Measurements from ENCODE around the gene DIP2C.
"Not testable (repeated sequence)": the region's sequence is repeated elsewhere in the genome, so short reads cannot be mapped to it uniquely, and the experiment has no call there.

Gene DIP2C

DNA sequence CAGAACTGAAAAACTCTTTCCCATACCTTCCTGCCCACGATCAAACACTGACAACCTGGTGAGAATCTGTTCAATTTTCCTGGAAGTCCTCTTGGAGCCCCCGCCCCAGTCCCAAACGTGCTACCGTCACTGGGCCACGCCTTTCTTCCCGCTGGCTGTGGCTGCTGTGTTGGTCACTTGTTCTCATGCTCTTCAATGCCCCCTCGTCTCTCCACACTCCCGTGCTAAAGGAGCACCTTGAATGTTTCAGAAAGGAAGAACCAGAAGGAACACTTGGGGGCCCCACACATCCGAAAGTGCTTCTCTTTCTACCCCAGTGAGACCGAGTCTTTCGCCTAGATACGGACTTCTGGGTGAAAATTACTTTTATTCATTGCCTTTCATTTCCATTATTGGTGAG, 215.1 kb downstream of the DIP2C start:
- no peak for DNase-seq

DNA sequence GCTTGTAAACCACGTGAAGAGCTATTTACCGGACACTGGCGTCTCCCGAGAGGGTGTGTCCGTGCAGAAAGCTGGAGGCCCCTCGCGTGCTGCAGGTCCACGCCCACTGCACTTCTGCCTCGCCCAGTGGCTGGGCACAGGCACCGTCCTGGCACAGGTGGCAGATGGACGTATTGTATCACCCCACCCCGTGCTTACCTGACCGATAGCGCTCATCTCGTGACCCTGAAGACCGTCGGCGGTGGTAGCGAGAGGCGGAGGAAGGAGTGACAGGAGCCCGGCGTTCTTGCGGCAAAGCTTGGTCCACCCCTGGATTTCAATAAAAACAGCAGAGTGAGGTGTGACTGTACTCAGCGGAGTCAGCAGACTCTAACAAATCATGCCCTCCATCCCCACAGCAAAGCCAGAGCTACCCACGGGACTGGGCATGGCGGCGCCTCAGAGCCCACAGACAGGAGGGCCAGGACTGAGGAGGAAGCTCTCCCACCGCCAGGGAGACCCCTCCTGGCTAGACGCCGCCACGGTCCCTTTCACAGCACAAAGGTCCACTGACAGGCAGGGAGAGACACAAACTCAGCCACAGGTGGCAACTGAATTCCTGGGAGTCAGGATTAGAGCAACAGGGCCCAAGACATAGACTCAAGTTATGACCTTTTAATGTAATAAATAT, 217.1 kb downstream of the DIP2C start:
- DNase-seq = peak; percentile 53

DNA sequence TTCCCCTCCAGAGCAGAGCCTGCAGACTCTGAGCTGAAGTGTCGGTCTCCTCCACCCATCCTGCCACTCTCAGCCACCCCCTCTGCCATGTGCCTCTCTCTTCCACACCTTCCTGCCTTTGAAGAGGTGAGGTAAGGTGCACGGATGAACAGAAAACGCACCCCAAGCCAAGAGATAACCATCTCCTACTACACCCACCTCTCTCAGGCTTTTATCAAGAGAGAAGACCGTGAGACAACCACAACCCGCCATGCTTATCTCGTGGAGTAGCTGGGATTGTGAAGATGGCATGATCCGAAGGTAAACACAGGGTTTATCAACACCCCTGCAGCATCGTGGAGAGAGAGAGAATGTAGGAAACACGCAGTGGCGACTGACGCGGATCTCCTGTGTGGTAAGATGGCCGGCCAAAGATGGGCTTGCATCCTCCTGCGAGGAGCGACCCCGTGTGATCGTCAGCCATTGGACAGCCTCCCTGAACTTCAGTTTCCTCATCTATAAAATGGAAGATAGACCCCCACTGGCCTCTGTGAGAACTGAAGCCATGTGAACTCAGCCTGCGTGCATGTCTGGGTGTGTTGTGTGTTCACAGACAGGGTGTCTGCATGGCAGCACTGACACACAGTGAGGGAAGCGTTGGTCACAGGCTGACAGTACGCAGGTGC, 219.0 kb downstream of the DIP2C start:
- DNase-seq = peak; percentile 70

DNA sequence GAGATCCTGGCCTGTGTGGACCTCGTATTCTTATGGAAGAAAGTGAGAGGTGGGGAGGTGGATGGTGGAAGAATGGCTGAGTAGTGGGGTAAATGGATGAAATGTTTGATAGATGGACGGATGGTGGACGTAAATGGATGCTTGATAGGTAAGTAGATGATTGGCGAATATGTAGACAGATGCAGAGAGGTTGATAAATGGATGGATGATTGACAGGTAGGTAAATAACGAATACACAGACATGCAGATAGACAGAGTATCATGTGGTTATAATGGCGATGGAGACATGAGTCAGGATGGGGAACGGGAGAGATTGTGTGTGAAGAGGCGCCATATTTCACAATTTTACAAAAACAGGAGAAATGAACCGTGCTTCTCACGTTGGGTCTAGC, 219.5 kb downstream of the DIP2C start:
- no peak for DNase-seq

DNA sequence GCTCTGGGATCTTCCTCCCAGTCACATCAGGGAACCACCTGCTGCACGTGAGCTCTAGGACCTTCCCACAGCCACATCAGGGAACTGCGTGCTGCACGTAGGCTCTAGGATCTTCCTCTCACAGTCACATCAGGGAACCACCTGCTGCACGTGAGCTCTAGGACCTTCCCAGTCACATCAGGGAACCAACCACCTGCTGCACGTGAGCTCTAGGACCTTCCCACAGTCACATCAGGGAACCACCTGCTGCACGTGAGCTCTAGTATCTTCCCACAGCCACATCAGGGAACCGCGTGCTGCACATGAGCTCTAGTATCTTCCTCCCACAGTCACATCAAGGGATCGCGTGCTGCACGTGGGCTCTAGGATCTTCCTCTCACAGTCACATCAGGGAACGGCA, 229.7 kb downstream of the DIP2C start:
- DNase-seq = no peak

DNA sequence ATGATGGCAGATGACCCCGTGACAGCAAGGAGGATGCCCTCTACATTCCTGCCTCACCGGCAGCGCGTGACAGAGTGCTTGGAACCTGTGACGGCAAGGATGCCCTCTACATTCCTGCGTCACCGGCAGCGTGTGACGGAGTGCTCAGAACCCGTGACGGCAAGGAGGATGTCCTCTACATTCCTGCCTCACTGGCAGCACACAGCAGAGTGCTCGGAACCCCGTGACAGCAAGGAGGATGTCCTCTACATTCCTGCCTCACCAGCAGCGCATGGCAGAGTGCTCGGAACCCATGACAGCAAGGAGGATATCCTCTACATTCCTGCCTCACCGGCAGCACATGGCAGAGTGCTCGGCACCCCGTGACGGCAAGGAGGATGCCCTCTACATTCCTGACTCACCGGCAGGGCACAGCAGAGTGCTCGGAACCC, 231.0 kb downstream of the DIP2C start:
- DNase-seq = no peak

DNA sequence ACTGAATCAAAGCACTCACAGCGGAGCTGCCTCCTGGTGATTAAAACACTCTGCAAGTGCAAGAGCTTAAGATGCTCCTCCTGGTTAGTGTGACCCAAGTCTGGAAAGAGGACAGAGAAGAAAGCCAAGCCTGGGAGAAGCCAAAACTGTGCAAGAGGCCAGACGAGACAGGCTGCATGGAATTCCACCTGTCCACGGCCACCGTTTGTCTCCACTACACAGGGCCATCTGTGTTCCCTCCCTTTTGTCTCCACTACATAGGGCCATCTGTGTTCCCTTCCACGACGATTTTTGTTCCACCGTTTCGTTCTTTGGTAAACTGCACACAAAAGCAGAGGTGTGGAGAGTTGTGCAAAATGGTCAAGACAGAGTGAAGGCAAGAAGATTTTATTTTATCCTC, 233.0 kb downstream of the DIP2C start:
- no peak for DNase-seq

DNA sequence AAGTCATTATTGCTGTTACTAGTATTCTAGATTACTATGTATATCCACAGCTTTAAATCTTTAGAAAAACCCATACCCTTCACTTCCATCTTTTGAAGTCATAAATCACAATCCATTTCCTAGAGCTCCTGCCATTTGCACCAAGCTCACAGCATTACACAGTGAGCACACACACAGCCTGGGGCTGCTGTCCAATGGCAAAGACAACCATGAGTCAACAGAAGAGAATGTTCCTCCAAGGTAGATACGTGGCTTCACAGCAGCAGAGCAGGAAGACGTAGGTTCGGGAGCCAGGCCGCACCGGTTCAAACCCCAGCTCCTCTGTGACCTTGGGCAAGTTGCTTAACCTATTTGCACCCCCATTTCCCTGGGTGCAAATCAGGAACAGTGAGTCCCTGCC, 234.6 kb downstream of the DIP2C start:
- no peak for DNase-seq

DNA sequence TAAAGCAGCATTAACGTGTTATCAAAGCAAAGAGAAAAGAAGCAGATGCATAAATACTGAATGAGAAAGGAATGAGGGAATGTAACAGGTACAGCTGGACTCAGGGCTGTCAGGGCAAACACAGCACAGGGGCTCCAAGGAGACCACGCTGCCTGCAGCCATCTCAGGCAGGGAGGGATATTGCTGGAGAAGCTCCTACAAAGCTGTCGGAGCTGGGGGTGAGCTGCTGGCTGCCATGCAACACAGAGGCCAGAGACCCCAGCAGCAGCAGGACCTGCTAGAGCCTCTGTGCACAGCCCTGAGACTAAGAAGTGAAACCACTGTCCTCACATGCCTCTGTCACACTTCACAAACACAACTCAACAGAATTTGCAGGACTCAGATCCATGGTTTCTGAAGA, 235.8 kb downstream of the DIP2C start:
- no peak for DNase-seq

DNA sequence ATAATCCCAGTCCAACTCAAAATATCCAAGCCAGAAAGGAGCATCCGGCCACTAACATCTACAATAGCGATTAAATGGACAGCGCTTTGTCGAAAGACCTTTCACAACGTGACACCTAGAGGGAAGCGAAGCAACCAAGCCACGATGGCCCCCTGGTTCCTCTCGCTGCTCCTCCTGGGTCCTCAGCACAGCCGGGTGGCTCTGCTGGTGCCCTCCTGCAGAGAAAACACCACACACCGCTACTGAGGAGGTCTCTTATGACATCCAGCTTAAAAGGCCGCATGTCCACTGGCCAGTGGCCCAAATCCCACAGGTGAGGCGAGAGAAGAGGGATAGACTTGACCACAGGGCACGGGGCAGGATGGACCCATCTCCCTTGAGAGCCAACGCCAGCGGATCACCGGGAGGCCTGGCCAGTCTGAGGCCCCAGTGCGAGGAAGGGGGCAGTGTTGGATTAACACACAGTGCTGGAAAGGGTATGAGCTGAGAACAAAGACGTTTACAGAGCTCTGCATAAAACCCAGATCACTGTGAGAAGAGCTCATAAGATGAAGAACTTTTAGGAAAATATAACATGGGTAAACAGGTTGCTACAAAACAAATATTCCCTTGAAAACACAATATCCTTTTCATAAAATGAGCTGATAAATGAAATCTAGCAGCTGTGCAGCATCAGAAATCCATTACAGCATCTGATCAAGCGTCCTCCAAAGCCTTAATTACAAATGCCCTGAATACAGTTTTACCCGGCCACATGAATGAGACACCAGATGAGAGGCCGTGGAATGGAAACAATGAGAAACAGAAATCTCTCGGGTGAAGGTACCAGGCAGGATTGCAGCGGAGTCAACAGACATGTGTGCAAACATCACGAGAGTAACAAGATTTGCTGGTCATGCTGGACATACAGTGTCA, 236.7 kb downstream of the DIP2C start:
- DNase-seq = no peak

DNA sequence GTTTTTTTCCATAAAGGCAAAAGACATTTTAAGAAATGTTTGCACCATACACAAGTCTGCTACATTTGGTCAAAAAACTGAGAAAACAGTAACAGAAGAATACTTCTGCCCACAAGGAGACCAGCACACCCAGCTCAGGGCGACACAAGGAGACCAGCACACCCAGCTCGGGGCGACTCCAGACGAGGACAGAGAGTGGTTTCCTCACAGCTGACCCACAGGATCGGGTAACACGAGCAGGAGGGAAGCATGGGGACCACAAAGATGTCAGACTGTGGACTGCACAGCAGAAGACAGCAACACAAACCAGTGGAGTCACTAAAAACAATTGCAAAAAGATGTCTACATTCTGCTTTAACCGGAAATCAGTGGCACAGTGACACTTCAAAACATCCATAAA, 237.6 kb downstream of the DIP2C start:
- no peak for DNase-seq

DNA sequence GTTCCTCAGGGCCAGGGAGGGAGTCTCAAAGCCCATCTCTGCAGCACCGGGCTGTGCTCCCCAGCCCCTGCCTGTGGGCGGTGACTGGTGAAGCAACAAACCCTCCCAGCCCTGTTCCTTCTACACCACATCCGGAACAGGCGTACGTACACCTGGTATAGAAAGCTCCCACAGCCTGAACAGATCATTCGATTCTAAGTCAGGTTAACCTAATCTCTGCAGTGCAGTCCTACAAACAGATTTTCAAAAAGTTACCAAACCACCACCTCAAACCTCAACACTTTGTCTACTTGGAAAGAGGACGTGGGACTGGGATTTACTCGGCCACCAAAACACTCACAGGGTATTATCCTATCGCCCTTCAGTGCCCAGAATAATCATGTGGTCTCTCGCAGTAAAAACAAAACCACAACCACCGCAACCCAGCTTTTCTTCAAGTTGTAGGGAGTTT, 238.4 kb downstream of the DIP2C start:
- DNase-seq = peak; percentile 71

DNA sequence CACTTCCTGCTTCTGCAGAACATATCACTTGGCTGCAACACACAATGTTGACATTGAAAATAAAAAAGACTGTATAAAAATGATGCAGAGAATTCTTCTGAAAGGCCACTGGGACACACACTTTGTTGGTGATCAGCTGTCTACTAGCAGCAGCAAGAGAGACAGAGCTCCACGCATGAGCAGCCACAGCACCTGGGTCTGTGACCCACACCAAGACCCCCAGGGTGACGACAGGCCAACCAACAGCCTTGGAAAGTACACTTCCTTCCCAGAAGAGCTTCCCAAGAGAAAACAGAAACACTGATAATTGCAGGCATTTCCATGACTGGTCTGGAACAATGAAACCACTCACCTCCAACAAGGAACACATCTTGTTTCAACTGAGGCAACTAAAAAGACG, 239.0 kb downstream of the DIP2C start:
- no peak for DNase-seq

DNA sequence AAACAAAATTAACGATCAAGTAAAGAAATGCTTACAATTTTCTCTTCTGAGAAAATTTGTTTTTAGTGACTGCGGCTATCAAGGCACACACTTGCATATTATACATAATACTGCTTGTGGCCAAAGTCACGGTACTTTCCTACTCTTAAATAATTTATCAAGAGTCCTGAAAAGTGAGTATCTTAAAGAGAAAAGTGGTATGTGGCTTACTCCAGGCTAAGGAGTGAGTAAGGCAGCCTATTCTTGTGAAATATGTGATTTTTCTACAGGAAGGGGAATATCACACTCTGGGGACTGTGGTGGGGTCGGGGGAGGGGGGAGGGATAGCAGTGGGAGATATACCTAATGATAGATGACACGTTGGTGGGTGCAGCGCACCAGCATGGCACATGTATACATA, 240.1 kb downstream of the DIP2C start:
- DNase-seq = not testable (repeated sequence)

DNA sequence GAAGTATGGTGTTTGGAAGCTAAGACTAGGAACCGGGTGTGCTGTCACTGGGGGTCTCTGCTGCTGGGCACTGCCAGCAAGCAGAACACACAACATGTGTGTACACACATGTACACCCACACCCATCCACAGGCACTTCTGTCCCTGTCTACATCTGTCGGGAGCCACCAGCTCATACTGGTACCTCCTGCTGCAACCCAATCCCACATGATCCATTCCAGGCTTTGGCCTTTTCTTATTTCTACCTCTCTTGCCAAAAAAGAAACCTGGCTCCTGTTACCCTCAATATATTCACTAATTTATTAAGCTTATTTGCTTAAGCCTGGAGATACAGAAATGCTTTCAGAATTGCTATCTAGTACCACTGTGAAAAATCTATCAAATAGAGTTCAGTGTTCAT, 246.0 kb downstream of the DIP2C start:
- DNase-seq = no peak

DNA sequence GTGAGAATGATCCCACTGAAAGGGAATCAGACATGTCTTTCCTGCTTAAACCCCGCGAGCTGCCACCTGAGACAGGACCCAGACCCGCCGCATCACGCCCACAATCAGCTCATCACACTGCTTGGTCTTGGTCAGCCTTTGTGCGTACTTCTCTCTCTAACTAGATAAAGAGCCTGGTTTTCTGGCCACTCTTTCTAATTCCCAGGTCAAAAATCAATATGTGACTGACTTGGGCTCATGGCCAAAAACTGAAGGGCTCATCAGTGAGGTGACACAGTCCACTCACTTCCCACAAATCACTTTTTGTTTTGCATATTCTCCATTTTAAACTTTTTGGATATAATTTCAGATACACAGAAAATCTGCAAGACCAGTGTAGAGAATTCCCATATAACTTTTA, 247.3 kb downstream of the DIP2C start:
- DNase-seq = no peak

DNA sequence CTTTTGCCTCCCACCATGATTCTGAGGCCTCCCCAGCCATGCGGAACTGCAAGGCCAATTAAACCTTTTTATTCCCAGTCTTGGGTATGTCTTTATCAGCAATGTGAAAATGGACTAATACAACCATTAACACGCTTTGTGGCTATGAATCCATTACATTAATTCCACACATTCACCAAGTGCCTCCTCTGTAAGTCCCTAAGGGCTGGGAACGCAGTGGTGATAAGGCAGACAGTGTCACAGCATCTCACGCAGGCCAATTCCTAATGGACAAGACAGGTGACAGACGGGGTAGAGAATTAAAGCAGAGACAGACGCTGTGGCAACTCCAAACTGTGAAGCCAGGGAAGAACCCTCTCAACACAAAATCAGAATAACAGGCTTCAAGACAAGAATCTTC, 247.8 kb downstream of the DIP2C start:
- DNase-seq = no peak

DNA sequence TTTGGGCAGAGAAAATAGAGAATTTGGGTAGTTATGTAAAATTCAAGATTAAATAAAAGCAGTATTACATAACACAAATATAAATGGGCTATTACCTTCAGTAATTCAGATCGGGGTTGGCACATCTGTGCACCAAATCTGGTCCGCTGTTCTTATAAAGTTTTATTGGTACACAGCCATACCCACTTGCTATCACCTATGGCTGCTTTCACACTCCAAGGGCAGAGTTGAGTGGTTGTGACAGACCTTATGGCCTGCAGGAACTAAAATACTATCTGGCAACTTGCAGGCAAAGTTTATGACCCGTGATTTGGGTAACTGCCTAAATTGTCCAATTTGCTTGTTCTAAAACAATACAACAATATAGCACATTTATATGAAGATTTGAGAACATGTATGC, 249.3 kb downstream of the DIP2C start:
- no peak for DNase-seq

DNA sequence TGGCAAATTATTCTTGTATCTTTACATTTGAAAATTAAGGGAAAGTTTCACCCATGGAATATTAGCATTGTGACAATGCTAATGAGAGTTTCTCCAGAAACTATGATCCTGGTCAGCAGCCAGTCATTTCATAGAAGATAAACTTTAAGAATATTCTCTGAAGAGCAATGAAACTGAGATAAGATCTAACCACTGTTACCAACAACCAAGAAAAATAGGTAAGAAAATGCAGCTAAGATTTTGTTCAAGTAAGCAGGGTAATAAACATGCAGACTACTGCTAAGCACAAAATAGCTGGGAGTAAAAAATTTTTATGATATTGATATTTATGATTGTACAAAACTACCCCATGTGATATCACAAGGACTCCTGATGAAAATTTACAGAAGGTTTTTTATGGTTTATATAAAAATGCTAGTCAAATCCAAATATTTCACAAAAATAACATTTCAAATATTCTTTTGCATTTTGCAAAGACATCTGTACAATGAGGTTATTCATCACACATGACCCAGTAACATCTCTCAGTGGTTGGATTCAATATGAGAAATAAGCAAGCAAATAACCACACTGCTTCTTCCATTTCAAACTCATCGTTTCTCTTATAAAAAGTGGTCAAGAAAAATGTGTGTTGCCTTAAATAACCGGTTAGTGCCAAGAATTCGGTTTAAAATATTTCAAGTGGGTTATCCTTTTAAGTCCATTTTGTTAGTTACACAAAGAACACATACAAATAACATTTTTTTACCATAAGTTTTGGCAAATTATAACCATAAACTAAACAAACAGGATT, 251.6 kb downstream of the DIP2C start:
- DNase-seq = no peak

DNA sequence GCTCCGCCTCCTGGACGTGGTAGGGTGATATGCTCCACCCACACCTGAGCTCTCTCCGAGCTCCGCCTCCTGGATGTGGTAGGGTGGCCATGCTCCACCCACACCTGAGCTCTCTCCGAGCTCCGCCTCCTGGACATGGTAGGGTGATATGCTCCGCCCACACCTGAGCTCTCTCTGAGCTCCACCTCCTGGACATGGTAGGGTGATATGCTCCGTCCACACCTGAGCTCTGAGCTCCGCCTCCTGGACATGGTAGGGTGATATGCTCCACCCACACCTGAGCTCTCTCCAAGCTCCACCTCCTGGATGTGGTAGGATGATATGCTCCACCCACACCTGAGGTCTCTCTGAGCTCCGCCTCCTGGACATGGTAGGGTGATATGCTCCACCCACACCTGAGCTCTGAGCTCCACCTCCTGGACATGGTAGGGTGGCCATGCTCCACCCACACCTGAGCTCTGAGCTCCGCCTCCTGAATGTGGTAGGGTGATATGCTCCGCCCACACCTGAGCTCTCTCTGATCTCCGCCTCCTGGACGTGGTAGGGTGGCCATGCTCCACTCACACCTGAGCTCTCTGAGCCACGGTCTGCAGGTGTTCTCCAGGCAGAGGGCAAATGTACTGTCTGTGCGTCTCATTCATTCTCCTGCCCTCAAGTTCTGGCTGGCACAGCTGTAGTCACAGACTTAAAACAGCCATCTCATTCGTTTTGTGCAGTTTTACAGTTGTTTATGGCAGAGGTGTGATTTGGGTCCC, 252.4 kb downstream of the DIP2C start:
- DNase-seq = no peak

DNA sequence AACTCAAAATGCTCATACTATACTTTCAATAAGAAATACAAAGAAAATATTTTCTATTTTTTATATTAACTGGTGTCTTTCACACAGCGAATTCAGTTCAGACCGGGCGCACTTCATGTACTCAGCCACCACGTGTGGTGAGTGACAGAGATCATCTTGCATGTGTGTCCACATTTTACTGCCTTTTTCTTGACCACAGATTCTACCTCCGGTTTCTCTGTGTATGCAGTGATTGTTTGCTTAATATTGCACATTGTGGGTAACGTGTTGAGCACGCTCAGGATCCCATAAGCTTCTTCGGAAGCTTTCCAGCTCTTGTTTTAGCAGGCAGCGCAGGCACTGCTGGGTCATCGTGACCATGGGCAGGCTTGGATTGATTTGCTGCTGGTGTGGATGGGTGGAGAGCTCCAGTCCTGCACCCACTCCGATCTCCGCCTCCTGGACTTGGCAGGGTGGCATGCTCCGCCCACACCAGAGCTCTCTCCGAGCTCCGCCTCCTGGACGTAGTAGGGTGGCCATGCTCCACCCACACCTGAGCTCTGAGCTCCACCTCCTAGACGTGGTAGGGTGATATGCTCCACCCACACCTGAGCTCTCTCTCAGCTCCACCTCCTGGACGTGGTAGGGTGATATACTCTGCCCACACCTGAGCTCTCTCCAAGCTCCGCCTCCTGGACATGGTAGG, 253.3 kb downstream of the DIP2C start:
- DNase-seq = no peak

DNA sequence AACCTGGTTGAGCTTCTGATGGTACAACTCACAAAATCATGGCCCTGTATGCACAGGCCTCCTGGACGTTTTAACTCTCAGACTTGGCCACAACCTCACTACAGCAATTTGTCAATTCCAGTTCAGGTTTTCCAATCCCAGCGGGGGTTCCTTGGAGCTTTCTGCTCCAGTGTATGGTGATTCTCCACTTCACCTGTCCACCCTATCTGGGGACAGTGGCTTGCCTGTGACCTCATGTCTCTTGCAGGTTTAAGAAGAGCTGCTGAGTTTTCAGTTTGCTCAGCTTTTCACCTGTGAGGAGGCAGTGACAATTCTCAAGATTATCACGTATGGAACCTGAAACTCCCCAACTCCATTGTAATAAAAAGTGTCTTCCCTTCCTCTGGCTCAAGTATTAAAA, 254.1 kb downstream of the DIP2C start:
- no peak for DNase-seq

Measured in activated CD8-positive, alpha-beta memory T cell treated with anti-CD3 and anti-CD28 coated beads for 24 hours (primary cell).